ENCODE measurements around the gene TXNL1. TPM values are rescaled to one million over a fixed set of nuclear protein-coding genes. Genes with fewer than 3 reads are reported as not detected.

Gene TXNL1
- total RNA-seq, 1 donor from 2014 or later = 77.0 TPM

DNA sequence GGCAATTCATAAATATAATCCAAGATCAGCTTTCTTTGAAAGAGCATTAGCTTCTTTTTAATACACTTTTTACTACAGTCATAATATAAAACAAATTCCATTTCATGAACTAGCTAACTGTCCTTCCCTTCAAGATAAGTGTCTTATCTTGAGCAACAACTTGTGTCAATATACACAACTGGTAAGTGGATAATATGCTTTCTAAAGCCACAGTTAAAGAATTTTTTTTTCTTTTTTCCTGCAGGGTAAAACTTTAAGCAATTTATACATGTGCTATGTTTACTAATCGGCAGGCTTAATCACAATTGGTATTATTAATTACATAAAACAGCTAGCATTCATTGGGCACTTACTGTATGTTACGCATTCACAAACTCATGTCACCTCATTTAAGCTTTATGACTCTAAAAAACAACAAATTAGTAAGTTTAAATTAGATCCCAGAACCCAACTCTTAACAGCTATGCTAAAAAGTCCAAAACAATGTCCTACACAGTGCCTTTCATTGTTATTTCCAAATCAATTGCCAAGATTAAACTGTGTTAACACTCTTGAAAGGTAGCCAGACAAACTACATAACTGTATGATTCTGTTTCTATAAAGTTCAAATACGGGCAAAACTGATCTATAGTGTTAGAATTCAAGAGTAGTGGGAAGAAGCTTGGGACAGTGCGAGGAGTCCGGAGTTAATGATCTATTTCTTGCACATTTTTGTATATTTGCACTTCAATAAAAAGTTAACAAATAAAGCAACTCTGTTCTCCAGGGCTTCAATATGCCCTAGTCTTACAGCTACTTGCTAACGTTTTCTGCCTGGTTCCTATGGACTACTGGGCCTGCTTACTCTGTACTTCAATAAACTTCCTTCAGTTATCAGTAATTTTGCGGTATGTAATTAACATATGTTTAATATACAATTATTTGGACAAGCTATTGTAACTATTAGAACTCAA, 6.0 kb downstream of the TXNL1 start:
- no peaks in the 10 kb centered on the region for H3K27me3 ChIP-seq (ENCODE audit: insufficient read depth, low read length)
- H3K36me3 ChIP-seq (ENCODE audit: insufficient read depth, low read length) = no peaks in the 10 kb centered on the region
- TF ChIP-seq EZH2 (IDR thresholded peaks at IDR 0.05; ENCODE audit: insufficient read depth, low read length) = no peak
- TF ChIP-seq, protein P1, sequence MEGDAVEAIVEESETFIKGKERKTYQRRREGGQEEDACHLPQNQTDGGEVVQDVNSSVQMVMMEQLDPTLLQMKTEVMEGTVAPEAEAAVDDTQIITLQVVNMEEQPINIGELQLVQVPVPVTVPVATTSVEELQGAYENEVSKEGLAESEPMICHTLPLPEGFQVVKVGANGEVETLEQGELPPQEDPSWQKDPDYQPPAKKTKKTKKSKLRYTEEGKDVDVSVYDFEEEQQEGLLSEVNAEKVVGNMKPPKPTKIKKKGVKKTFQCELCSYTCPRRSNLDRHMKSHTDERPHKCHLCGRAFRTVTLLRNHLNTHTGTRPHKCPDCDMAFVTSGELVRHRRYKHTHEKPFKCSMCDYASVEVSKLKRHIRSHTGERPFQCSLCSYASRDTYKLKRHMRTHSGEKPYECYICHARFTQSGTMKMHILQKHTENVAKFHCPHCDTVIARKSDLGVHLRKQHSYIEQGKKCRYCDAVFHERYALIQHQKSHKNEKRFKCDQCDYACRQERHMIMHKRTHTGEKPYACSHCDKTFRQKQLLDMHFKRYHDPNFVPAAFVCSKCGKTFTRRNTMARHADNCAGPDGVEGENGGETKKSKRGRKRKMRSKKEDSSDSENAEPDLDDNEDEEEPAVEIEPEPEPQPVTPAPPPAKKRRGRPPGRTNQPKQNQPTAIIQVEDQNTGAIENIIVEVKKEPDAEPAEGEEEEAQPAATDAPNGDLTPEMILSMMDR (IDR thresholded peaks at IDR 0.05; ENCODE audit: insufficient read depth, low read depth, low read length) = no peak
- DNase-seq (ENCODE audit: low read depth) = no peak
- peaks cover 5% of the 10 kb centered on the region for H3K36me3 Mint-ChIP-seq (ENCODE audit: low read depth, unreplicated experiment)
- FAIRE-seq = no peak
- no peaks in the 10 kb centered on the region for H3K9me3 ChIP-seq (ENCODE audit: insufficient read depth, low read depth, low read length)
- no peaks in the 10 kb centered on the region for H3K27me3 Mint-ChIP-seq (ENCODE audit: low read depth, unreplicated experiment)
- no peak overlapping the region for H3K9ac ChIP-seq (ENCODE audit: low read length)
- peaks cover 21% of the 10 kb centered on the region for H3K4me1 Mint-ChIP-seq (ENCODE audit: low read depth, unreplicated experiment)
- H2AFZ ChIP-seq (ENCODE audit: low read depth, low read length) = no peak overlapping the region
- H3K27ac ChIP-seq (ENCODE audit: low read depth, low read length) = no peak overlapping the region
- H3K27ac Mint-ChIP-seq (ENCODE audit: unreplicated experiment) = no peak overlapping the region
- peaks cover 99% of the 10 kb centered on the region for H3K79me2 ChIP-seq (ENCODE audit: insufficient read depth, low read length)
- H4K20me1 ChIP-seq (ENCODE audit: insufficient read depth, low read length) = peaks cover 95% of the 10 kb centered on the region
- peaks cover 8% of the 10 kb centered on the region for H3K4me1 ChIP-seq (ENCODE audit: insufficient read depth, low read length)
- no peak overlapping the region for H3K4me3 ChIP-seq (ENCODE audit: insufficient read depth, low read depth, low read length)
- no peak overlapping the region for H3K4me3 Mint-ChIP-seq (ENCODE audit: unreplicated experiment)
- no peak overlapping the region for H3K4me2 ChIP-seq (ENCODE audit: low read length)
- H3K9me3 Mint-ChIP-seq (ENCODE audit: unreplicated experiment) = no peaks in the 10 kb centered on the region

DNA sequence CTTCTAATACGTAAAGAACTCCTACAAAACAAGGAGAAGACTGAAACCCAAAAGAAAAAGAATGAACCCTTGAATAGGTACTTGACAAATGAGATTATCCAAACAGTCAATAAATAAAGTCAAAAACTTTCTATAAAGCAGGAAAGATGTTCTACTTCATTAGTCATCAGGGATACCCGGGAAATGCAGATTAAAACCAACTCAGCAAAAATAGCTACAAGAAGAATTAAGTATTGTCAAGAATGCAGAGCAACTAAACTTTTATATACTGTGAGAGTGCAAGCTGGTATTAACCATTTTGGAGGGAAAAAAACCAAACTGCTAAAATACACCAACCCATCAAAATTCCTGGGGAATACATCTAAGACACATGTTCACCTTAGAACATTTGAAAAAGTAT, 10.4 kb downstream of the TXNL1 start:
- Histone ChIP-seq H3K79me2 (ENCODE audit: insufficient read depth, low read length) (peaks cover 89% of the 10 kb centered on the region), H3K4me1 (ENCODE audit: insufficient read depth, low read length) (no peaks in the 10 kb centered on the region), H3K4me3 (ENCODE audit: insufficient read depth, low read depth, low read length) (no peak overlapping the region), H2AFZ (ENCODE audit: low read depth, low read length) (no peak overlapping the region), H3K27ac (ENCODE audit: low read depth, low read length) (no peak overlapping the region), H3K4me2 (ENCODE audit: low read length) (peak overlapping the region; percentile 2), H3K36me3 (ENCODE audit: insufficient read depth, low read length) (peaks cover 3% of the 10 kb centered on the region), H3K9me3 (ENCODE audit: insufficient read depth, low read depth, low read length) (no peaks in the 10 kb centered on the region), H3K27me3 (ENCODE audit: insufficient read depth, low read length) (no peaks in the 10 kb centered on the region), H4K20me1 (ENCODE audit: insufficient read depth, low read length) (peaks cover 88% of the 10 kb centered on the region), H3K9ac (ENCODE audit: low read length) (no peak overlapping the region)
- DNase-seq (ENCODE audit: low read depth) (no peak), FAIRE-seq (no peak)
- TF ChIP-seq, protein P1 (IDR thresholded peaks at IDR 0.05; ENCODE audit: insufficient read depth, low read depth, low read length) = no peak
- TF ChIP-seq EZH2 (IDR thresholded peaks at IDR 0.05; ENCODE audit: insufficient read depth, low read length) = no peak
- H3K9me3 Mint-ChIP-seq (ENCODE audit: unreplicated experiment) = no peaks in the 10 kb centered on the region
- H3K36me3 Mint-ChIP-seq (ENCODE audit: low read depth, unreplicated experiment) = no peaks in the 10 kb centered on the region
- H3K4me3 Mint-ChIP-seq (ENCODE audit: unreplicated experiment) = no peak overlapping the region
- no peak overlapping the region for H3K27ac Mint-ChIP-seq (ENCODE audit: unreplicated experiment)
- H3K4me1 Mint-ChIP-seq (ENCODE audit: low read depth, unreplicated experiment) = peaks cover 11% of the 10 kb centered on the region
- no peaks in the 10 kb centered on the region for H3K27me3 Mint-ChIP-seq (ENCODE audit: low read depth, unreplicated experiment)

All from astrocyte (in vitro differentiated cells and primary cell).